Measurements from ENCODE around the gene PSAP. TPM values are rescaled to one million over a fixed set of nuclear protein-coding genes. Genes with fewer than 3 reads are reported as not detected.

PSAP gene
- total RNA-seq, 1 experiment from 2014 or later = 397 TPM

DNA sequence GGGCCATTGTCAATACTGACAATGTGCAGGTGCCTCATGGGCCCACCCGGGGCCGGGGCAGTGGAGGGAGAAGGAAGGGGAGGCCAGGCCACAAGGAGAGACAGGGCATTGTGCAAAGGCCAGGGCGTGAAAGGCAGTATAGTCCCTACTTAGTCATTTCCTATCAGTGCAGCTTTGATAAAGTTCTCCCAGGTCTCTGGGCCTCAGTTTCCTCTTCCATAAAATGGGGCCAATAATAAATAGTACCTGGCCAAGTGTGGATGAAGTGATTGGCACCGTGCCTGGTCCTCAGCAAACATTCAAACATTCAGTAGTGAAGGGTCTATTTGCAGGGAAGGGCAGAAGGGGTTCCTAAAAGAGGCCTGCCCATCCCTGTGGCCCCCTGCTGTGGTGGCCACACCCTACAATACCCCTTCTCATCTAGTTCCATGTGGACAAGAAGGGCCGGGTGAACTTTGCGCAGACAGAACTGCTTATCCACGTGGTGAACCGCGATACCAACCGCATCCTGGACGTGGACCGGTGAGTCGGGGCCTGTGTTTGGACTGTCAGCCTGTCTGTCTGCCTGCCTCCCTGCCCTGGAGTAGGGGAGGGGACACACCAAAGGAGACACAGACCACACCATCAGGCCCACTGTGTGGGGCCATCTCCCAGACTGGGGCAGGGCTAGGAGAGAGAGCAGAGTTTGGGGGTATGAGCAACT, 40.9 kb downstream of the PSAP start:
- no peak overlapping the region for H3K27ac Mint-ChIP-seq
- DNase-seq (ENCODE audit: low spot score) (no peak), ATAC-seq (no peak)
- H3K4me3 Mint-ChIP-seq = no peak overlapping the region
- H3K4me1 Mint-ChIP-seq = peaks cover 3% of the 10 kb centered on the region
- H3K36me3 Mint-ChIP-seq = no peaks in the 10 kb centered on the region
- H3K9me3 Mint-ChIP-seq = no peaks in the 10 kb centered on the region
- CTCF ChIA-PET = no interaction called here
- H3K27me3 Mint-ChIP-seq (ENCODE audit: low read depth) = peaks cover 5% of the 10 kb centered on the region
- TF ChIP-seq EMX1 (CRISPR knock-in tag; IDR thresholded peaks at IDR 0.05) = no peak
- TF ChIP-seq, protein P1, sequence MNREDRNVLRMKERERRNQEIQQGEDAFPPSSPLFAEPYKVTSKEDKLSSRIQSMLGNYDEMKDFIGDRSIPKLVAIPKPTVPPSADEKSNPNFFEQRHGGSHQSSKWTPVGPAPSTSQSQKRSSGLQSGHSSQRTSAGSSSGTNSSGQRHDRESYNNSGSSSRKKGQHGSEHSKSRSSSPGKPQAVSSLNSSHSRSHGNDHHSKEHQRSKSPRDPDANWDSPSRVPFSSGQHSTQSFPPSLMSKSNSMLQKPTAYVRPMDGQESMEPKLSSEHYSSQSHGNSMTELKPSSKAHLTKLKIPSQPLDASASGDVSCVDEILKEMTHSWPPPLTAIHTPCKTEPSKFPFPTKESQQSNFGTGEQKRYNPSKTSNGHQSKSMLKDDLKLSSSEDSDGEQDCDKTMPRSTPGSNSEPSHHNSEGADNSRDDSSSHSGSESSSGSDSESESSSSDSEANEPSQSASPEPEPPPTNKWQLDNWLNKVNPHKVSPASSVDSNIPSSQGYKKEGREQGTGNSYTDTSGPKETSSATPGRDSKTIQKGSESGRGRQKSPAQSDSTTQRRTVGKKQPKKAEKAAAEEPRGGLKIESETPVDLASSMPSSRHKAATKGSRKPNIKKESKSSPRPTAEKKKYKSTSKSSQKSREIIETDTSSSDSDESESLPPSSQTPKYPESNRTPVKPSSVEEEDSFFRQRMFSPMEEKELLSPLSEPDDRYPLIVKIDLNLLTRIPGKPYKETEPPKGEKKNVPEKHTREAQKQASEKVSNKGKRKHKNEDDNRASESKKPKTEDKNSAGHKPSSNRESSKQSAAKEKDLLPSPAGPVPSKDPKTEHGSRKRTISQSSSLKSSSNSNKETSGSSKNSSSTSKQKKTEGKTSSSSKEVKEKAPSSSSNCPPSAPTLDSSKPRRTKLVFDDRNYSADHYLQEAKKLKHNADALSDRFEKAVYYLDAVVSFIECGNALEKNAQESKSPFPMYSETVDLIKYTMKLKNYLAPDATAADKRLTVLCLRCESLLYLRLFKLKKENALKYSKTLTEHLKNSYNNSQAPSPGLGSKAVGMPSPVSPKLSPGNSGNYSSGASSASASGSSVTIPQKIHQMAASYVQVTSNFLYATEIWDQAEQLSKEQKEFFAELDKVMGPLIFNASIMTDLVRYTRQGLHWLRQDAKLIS (CRISPR knock-in tag; IDR thresholded peaks at IDR 0.05; ENCODE audit: borderline replicate concordance) = no peak
- TF ChIP-seq, protein P2, sequence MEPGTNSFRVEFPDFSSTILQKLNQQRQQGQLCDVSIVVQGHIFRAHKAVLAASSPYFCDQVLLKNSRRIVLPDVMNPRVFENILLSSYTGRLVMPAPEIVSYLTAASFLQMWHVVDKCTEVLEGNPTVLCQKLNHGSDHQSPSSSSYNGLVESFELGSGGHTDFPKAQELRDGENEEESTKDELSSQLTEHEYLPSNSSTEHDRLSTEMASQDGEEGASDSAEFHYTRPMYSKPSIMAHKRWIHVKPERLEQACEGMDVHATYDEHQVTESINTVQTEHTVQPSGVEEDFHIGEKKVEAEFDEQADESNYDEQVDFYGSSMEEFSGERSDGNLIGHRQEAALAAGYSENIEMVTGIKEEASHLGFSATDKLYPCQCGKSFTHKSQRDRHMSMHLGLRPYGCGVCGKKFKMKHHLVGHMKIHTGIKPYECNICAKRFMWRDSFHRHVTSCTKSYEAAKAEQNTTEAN (CRISPR knock-in tag; IDR thresholded peaks at IDR 0.05) = no peak
- TF ChIP-seq SOX15 (CRISPR knock-in tag; IDR thresholded peaks at IDR 0.05) = no peak
- TF ChIP-seq, protein P3, sequence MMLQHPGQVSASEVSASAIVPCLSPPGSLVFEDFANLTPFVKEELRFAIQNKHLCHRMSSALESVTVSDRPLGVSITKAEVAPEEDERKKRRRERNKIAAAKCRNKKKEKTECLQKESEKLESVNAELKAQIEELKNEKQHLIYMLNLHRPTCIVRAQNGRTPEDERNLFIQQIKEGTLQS (CRISPR knock-in tag; conservative IDR thresholded peaks at IDR 0.05) = no peak
- TF ChIP-seq IRF2 (CRISPR knock-in tag; IDR thresholded peaks at IDR 0.05; ENCODE audit: borderline replicate concordance, low read depth) = no peak
- no peak for TF ChIP-seq ELF4 (CRISPR knock-in tag; IDR thresholded peaks at IDR 0.05; ENCODE audit: low read depth)
- no peak for TF ChIP-seq NR3C1 (CRISPR knock-in tag; conservative IDR thresholded peaks at IDR 0.05; ENCODE audit: low read depth)
- no peak for TF ChIP-seq ZNF396 (CRISPR knock-in tag; IDR thresholded peaks at IDR 0.05; ENCODE audit: borderline replicate concordance)
- no peak for TF ChIP-seq CREM (CRISPR knock-in tag; IDR thresholded peaks at IDR 0.05)
- TF ChIP-seq, protein P4, sequence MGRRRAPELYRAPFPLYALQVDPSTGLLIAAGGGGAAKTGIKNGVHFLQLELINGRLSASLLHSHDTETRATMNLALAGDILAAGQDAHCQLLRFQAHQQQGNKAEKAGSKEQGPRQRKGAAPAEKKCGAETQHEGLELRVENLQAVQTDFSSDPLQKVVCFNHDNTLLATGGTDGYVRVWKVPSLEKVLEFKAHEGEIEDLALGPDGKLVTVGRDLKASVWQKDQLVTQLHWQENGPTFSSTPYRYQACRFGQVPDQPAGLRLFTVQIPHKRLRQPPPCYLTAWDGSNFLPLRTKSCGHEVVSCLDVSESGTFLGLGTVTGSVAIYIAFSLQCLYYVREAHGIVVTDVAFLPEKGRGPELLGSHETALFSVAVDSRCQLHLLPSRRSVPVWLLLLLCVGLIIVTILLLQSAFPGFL (CRISPR knock-in tag; IDR thresholded peaks at IDR 0.05; ENCODE audit: borderline replicate concordance) = no peak
- TF ChIP-seq ZNF671 (CRISPR knock-in tag; IDR thresholded peaks at IDR 0.05) = no peak
- TF ChIP-seq, protein P5, sequence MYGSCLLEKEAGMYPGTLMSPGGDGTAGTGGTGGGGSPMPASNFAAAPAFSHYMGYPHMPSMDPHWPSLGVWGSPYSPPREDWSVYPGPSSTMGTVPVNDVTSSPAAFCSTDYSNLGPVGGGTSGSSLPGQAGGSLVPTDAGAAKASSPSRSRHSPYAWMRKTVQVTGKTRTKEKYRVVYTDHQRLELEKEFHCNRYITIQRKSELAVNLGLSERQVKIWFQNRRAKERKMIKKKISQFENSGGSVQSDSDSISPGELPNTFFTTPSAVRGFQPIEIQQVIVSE (CRISPR knock-in tag; IDR thresholded peaks at IDR 0.05; ENCODE audit: borderline replicate concordance) = no peak
- no peak for TF ChIP-seq SMAD4 (CRISPR knock-in tag; IDR thresholded peaks at IDR 0.05)
- TF ChIP-seq, protein P6, sequence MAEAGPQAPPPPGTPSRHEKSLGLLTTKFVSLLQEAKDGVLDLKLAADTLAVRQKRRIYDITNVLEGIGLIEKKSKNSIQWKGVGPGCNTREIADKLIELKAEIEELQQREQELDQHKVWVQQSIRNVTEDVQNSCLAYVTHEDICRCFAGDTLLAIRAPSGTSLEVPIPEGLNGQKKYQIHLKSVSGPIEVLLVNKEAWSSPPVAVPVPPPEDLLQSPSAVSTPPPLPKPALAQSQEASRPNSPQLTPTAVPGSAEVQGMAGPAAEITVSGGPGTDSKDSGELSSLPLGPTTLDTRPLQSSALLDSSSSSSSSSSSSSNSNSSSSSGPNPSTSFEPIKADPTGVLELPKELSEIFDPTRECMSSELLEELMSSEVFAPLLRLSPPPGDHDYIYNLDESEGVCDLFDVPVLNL (CRISPR knock-in tag; IDR thresholded peaks at IDR 0.05; ENCODE audit: borderline replicate concordance, low read depth) = no peak
- TF ChIP-seq, protein P7, sequence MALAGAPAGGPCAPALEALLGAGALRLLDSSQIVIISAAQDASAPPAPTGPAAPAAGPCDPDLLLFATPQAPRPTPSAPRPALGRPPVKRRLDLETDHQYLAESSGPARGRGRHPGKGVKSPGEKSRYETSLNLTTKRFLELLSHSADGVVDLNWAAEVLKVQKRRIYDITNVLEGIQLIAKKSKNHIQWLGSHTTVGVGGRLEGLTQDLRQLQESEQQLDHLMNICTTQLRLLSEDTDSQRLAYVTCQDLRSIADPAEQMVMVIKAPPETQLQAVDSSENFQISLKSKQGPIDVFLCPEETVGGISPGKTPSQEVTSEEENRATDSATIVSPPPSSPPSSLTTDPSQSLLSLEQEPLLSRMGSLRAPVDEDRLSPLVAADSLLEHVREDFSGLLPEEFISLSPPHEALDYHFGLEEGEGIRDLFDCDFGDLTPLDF (CRISPR knock-in tag; IDR thresholded peaks at IDR 0.05) = no peak
- TF ChIP-seq, protein P8, sequence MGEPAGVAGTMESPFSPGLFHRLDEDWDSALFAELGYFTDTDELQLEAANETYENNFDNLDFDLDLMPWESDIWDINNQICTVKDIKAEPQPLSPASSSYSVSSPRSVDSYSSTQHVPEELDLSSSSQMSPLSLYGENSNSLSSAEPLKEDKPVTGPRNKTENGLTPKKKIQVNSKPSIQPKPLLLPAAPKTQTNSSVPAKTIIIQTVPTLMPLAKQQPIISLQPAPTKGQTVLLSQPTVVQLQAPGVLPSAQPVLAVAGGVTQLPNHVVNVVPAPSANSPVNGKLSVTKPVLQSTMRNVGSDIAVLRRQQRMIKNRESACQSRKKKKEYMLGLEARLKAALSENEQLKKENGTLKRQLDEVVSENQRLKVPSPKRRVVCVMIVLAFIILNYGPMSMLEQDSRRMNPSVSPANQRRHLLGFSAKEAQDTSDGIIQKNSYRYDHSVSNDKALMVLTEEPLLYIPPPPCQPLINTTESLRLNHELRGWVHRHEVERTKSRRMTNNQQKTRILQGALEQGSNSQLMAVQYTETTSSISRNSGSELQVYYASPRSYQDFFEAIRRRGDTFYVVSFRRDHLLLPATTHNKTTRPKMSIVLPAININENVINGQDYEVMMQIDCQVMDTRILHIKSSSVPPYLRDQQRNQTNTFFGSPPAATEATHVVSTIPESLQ (CRISPR knock-in tag; IDR thresholded peaks at IDR 0.05) = no peak
- TF ChIP-seq MXD4 (CRISPR knock-in tag; IDR thresholded peaks at IDR 0.05; ENCODE audit: borderline replicate concordance) = no peak
- POLR2A ChIA-PET = no interaction called here
